Endometrium (tissue), 2 donors: ENCODE data around the gene DIP2C.
"Not testable (repeated sequence)": the region's sequence is repeated elsewhere in the genome, so short reads cannot be mapped to it uniquely, and the experiment has no call there.

Source experiments
- FAIRE-seq: peaks from 2 replicates; lab custom pipeline; 2012; peaks lifted over from hg19 to GRCh38; lab: Jason Lieb, UNC
- donor health status: control.
- donor health status: control.

The DIP2C gene

DNA sequence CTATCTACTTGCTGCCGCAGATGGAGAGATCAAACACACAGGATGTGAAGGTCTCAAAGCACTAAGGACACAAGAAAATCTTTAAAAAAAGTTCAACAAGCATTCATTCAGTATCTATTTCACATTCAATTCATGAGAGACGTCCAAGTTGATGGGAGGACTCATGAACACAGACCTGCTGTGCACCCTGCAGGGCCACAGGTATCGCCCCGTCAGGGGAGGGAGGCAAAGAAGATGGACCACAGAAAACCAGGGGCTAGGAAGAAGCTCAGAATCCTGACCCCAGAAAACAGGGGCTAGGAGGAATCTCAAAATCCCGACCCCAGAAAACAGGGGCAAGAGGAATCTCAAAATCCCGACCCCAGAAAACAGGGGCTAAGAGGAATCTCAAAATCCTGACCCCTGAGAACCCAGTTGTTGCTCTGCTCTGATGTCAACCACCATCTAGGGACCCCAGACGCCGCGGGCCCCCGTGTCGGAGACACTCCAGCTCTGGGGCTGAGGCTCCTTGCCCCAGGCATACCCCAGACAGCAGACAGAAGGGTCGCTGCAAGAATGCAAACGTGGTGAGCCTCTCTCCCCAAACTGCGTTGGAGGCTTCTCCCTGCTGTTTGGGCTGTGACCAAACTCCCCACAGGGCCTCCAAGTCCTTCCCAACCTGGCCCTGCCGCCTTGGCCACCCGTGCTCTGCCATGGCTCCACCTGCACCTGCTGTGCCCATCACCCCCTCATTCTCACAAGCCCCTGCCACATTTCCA, 197.6 kb downstream of the DIP2C start:
- FAIRE-seq, result no peak

DNA sequence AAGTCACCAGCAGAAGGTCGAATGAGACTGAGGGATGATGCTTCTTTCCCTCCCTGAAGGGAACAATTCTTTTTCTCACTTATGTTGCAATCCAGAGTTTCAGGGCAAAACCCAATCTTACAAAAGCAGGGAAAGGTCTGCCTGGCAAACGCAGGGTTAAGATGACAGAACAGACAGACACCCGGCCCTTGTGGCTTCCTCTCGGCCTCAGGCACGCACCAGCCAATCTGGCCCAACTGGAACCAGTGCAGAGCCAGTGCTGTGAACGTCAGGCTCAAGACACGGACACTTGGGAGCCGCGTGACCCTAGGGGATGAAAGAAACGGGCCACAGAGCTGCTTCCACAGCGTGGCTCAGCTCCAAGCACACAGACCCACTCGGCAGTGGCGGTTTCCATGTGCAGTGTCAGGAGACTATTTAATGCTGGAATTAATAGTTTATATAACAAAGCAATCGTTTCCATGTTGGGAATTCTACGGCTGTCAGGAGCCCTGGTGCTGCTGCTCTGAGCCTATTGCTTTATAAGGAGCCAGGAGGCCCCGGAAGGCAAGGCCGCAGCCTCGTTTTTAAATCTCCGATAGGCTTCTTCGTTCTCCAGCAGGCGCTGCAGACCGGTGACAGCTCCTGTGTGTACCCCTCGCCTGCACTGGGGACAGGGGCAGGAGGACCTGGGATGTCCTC, 198.4 kb downstream of the DIP2C start:
- FAIRE-seq, result no peak

DNA sequence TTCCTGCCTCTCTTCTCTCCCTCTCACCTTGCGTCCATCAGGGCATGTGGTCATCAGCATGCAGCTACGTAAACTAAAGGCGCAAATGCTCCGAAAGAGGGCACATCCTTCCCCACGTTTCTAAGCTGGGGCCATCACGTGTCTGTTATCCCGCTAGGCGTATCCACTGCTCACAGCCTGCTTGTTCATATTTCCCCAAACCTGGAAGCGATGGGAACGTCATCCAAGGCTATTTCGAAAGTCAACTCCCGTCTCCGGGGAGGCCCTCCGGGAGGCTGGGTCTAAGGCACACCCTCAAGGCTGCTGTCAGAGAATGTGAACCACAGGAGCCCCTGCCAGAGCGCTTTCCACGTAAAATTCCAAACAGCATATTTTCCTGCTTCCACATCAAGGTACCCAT, 199.2 kb downstream of the DIP2C start:
- FAIRE-seq, result no peak

DNA sequence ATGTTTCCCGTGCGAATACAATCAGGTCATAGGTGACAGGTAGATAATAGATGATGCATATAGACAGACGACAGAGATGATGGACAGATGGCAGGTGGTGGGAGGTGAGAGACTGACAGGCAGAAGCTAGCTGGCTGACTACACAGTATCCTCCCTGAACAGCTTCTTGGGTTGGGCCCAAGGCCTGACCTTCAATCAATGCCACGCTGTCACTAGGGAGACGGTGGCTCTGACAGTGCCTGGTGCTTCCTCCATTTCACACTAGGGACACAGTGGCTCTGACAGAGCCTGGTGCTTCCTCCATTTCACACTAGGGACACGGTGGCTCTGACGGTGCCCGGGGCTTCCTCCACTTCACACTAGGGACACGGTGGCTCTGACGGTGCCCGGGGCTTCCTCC, 200.1 kb downstream of the DIP2C start:
- FAIRE-seq, result no peak

DNA sequence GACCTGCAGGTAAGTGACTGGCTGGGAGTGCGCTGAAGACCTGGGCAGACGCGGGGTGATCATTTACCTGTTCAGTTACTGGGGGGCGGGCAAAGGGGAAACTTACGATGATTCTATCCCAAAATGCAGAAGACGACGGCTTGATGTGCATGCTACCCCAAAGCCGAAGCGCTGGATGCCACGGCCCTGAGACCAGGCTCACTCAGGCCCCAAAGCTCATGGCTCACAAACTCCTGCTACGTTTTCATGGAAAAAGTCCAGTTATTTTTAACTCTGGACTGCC, 200.6 kb downstream of the DIP2C start:
- no peak for FAIRE-seq

DNA sequence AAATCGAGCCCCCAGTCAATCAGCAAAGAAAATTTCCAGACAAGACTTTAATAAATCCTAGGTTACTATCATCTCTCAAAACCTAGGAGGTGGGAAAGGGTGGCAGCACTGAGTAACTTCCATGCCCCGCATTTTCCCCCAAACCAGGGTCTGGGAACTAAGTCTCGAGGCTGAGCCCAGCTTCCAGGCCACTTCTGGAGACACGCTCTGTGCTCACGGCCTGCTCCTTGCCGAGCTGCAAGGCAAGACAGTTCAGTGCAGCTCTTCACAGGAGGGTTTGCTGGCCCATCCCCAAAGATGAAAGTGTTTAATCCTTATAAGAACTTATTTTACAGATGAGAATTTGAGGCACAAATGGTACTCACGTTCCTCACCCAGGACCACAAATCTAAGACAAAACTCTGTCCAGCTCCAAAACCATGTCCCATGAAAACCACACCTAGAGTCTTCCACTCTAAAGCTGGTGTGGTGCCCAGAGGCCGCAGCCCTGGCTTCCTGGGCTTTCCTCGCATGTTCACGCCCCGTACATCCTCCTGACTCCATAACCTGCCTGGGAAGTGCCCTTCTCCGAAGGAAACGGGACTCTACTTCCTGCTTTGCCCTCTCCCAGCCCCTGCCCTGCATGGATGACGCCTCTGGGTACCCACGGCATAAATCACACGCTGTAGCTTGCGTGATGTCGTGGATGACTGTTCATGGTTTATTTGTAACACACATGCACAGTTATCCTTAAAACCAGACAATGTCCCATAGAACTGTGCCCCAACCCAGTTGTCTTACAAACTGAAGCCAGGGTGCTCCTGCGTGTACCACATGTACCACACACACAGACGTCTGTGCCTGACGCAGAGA, 201.2 kb downstream of the DIP2C start:
- no peak for FAIRE-seq

DNA sequence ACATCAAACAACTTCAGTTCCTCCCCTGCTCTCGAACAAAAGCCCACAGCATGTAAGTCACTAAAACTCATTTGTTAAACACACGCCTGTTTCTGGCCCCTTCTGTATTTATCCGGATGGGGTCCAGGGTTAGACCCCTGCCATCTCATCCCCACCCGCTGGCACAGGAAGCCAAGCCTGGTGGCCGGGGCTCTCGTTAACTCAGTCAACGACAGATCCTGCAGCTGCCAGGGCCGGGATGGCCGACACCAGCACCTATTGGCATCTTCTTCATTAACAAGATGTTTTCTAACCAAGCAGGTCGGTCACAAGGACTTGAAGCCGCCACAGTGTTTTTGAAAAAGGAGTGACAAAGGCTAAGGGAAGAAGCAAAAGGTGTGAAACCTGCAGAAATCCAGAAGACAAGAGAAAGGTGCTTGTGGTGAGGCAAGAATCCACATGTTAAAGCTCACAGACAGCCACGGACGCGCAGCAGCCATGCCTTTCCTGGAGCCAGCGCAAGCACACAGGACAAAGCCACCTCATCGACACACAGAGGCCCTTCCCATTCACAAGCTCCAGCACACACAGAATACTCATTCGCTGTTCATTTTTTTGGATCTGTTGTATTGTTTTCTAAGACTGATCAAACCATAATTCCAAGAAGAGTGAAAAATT, 202.7 kb downstream of the DIP2C start:
- FAIRE-seq, result no peak

DNA sequence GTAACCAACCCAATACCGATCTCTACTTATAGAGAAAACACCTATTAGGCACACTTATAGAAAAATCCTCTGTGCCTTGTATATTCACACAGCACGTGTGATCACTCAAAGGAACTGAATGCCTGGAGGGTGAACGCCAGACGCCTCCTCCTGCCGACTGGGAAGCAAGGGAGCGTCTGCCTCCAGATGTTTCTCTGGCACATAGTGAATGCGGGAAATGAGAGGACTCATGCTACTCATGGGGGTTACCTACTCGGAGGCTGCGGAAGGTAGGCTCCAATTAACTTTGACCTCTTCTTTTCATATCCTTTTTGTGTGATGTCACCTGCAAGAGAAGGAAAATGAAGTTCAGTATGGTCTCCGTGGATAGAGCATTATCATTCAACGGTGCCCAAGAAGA, 203.3 kb downstream of the DIP2C start:
- no peak for FAIRE-seq

DNA sequence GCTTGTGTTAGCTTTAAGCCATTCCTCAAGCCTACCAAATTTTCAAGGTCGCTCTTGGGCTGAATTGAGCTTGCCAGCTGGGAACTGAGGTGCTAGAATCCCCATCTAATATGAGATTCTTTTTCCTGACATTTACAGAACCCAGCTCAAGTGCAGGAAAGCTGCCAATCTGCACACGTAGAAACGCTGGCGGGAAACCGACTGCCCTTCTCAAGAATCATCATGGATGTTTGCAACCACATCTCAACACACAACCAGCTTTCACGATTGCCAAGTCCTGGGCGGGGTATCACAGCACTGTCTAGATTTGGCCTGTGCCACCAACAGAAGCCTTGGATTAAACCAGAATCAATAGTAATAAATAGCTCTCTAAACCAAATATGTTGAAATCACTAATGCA, 203.7 kb downstream of the DIP2C start:
- no peak for FAIRE-seq

DNA sequence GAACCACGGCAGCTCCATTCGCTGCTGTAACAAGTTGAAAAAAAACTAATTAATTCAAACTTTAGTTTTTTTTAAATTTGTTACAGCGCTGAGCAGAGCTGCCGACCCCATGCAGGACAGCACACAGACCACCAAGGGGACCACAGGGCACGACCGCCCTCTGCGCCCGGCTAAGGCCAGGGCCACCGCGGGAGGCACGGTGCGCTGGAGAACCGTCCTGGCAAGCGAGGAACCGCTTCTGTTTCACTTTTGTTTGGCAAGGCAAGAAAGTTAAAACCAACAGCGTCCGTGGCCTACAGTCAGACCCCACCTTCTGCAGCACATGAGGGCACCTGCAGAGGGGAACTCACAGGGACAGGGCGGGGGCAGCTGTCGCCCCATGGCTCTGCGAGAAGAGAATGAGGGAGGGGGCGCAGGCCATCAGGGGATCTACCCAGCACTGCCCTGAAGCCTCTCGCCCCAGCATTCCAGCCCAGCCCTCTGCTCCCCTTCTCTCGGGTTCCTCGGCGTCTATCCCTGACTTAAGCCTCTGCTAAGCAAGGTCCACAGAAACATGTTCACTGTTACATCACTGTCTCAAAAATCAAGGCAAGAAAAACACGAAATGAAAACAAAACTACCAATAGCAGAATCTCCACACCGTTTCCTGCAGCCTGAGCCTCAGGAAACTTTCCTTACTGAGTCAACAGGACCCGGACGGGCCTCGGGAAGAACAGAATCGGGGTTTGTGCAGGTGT, 204.4 kb downstream of the DIP2C start:
- no peak for FAIRE-seq

DNA sequence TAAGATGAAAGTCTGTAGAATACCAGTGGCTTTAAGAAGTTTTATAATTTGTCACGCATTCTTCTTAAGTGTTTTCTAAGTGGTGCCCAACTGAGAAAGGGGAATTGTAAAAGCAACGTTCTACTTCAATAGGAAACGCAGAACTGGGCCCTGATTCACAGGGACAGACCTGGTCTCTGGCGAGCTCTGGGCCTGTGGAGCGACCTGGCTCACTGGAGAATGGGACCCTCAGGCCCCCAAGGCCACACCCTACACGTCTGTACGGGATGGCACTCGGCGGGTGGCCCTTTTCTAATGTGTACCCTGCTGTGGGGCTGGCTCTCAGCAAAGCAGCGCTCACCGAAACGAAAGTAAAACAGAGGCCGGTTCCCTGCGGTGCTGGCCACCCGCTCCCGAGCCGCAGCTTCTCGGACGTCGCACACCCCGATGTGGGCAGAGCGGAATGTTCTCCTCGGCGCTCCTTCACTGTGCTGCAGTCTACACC, 205.0 kb downstream of the DIP2C start:
- no peak for FAIRE-seq

DNA sequence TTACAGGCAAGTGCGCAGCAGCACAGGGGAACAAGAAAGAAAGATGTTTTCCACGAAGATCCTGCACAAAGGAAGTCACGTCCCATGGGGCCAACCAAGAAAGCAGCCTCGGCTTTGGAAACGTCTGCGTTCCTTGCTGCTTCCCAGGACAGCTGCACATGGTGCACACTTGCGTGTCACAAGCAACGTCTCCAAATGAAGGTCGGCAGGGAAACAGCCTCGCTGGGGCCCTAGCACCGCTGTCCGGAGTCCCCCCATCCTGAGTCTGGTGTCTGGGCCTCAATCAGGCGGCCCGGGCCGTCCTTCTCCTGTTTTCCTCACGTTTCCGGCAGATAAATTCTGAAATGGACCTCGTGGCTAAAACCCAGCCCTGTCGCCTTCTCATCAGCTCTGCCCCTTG, 206.2 kb downstream of the DIP2C start:
- no peak for FAIRE-seq

DNA sequence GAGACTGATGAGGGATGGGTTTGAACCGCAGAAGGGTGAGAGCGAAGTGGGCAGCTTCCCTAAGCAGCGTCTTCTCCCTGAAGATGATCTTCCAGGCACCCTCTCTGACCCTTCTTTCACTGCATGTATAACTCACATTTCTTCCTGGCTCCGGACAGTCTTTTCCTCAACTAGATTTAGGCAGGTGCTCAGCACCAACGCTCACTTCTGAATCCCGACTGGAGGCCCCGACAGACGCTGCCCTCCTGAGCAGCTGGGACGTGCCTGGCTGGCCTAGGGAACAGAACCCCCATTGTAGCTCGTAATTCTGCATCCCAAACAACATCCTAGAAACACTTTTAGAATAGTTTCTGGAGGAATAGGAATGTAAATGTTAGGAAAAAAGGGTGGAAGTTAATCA, 206.6 kb downstream of the DIP2C start:
- no peak for FAIRE-seq

DNA sequence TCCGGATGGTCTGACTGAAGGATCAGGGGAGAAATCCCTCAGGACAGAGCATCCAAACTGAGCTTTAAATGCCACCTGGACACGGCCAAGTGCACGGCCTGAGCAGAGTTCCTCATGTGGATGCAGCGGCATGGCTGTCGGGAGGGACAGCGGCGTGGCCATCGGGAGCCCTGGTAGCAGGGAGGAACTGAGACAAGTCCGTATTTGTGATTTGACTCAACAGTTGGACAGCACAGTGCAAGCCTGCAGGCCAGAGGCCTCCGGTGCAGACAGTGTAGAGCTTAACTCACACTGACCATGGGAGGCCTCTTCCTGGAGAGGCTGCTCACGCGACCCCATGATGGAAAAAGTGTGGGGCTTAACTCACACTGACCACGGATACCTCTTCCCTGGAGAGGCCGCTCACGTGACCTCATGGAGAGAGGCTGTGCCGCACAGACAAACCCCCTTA, 207.4 kb downstream of the DIP2C start:
- no peak for FAIRE-seq

DNA sequence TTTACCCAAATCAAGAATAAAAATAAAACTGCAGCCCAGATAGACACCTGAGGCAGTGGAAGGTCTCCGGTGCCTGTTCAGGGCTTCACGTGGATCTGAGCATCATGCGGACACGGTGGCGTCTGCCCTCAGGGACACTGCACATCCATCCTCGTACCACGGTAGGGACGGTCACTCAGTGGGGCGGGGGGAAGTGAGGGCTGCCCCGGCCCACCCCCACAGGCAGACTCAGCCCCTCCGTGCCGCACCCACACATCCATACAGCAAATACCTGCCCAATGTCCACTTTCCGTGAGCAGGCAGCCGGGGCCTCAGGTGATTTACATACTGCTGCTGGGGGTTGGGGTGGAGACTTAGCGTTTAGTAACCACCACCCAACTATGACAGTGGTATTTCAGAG, 207.8 kb downstream of the DIP2C start:
- FAIRE-seq, result no peak

DNA sequence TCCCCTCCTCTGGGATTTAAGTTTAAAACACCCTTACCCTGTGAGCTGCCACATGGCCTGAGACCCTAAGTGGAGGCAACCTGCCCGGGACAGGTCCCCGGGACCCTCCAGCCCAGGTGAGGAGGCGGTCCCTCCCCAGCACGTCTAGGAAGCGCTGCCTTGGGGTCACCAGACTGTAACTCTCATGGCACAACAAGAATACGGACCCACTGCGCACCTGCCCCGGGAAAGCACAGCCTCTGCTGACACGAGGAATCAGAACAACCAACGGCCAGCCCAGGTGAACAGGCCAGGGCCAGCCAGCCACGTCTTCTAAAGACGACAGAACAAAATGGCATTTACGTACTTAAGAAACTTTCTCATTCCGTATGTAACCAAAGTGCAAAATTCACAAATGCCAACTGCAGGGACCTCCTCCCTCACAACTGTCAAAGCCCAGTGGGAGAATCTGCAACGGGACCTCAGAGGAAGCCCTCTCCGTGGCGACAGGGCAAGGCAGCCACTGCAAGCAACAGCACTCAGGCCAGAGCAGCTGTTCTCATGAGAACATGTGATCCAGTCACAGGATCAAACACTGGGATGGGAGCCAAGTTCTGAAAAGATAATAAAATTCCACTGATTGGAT, 208.4 kb downstream of the DIP2C start:
- no peak for FAIRE-seq

DNA sequence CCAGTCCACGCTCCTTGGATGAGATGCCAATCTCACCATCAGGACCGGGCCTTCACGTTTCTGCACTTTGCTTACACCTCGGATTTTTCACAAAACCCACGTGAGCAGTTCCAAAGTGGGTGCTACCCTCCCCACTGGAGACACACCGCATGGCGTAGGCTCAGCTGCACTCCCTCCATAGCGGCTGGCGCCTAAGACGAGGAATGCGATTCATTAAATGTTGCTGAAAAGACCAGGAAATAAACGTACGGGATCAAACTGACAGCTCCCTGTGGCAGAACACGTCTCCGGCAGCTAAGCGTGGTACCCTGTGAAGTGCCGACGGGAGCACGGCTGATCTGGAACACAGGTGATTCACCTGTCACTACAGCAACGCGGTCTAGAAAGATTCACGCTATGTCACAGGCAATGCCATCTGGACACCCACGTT, 209.0 kb downstream of the DIP2C start:
- FAIRE-seq, result no peak

DNA sequence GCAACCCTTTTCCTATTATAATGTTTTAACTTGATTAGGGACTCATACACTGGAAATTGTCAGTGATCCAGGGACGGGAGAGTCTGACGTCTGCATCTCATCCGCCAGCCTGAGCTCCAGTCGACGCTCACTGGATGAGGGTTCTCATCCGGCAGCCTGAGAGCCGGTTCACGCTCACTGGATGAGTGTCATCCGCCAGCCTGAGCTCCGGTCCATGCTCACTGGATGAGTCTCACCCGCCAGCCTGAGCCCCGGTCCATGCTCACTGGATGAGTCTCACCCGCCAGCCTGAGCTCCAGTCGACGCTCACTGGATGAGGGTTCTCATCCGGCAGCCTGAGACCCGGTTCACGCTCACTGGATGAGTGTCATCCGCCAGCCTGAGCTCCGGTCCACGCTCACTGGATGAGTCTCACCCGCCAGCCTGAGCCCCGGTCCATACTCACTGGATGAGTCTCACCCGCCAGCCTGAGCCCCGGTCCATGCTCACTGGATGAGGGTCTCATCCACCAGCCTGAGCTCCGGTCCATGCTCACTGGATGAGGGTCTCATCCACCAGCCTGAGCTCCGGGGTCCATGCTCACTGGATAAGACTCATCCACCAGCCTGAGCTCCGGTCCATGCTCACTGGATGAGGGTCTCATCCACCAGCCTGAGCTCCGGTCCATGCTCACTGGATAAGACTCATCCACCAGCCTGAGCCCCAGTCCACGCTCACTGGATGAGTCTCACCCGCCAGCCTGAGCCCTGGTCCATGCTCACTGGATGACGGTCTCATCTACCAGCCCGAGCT, 209.6 kb downstream of the DIP2C start:
- FAIRE-seq, result not testable (repeated sequence)

DNA sequence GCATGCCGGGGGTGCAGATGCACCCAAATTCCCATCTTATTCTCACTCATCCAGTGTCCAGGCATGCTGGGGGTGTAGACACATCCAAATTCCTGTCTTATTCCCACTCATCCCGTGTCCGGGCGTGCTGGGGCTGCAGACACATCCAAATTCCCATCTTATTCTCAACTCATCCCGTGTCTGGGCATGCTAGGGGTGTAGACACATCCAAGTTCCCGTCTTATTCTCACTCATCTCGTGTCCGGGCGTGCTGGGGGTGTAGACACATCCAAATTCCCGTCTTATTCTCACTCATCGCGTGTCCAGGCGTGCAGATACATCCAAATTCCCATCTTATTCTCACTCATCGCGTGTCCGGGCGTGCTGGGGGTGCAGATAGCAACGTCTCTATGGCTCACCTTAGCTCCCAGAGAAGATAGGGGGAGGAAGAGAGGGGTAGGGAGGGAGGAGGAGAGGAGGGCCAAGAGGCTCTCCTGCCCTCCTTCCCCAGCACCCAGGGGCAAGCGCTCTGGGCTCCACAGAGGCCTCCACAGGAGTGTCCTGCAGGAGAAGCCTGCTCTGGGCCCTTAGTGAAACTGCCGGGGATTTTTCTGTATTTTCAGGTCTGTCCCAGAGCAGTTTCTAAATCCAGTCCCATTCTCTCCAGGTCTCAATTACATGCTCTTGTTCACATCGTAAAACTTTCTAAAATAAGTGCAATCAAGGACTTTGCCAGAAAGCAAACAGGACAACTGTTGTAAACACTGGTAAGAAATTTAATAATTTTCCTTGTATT, 210.8 kb downstream of the DIP2C start:
- FAIRE-seq, result no peak

DNA sequence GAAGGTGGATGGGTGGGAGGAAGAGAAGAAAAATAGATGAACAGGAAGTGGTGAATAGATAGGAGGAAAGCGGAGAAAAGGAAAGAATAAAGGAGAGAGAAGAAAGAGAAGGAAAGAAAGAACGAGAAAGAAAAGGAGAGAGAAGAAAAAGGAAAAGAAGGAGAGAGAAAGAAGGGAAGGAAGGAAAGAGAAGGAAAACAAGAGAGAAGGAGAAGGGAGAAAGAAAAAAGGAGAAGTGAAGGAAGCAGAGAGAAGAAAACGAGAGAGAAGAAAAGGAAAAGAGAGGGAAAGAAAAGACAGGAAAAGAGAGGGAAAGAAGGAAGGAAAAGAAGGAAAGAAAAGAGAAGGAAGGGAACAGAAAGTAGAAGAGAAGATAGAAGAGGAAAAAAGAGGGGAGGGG, 211.8 kb downstream of the DIP2C start:
- no peak for FAIRE-seq
